ENCODE data around the gene ERVW-1.

DNA sequence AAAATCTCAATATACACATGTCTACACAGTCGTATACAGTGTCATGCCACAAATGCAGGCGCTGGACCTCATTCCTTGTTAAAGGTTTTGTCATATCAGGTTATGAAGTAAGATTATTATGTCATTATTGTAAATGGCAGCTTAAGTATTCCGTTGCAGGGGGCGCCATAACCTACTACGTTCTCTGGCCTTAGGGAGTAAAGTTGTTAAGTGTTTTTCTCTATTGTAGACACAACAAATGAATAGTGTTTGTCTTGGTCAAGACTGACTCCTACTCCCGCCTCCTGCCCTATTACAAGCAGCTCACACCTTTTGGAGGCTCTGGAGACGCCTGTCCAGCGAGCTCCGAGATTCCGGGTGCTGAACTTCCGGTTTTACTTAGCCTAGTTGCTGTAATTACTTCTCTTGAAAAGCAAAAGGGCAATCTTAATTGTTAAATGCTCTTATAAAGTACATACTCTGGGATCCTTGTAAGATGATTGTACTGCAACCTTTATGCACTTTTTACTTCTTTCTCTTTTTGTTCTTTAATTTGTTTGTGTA lies 29.5 kb downstream of the ERVW-1 start:
- TF ChIP-seq, protein P1, sequence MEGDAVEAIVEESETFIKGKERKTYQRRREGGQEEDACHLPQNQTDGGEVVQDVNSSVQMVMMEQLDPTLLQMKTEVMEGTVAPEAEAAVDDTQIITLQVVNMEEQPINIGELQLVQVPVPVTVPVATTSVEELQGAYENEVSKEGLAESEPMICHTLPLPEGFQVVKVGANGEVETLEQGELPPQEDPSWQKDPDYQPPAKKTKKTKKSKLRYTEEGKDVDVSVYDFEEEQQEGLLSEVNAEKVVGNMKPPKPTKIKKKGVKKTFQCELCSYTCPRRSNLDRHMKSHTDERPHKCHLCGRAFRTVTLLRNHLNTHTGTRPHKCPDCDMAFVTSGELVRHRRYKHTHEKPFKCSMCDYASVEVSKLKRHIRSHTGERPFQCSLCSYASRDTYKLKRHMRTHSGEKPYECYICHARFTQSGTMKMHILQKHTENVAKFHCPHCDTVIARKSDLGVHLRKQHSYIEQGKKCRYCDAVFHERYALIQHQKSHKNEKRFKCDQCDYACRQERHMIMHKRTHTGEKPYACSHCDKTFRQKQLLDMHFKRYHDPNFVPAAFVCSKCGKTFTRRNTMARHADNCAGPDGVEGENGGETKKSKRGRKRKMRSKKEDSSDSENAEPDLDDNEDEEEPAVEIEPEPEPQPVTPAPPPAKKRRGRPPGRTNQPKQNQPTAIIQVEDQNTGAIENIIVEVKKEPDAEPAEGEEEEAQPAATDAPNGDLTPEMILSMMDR (tag by site-specific recombination; IDR thresholded peaks at IDR 0.05) = 0 out of 2 replicates have a peak, but pooled peaks have one; percentile 40
- TF ChIP-seq ZNF274 (IDR thresholded peaks at IDR 0.05; ENCODE audit: low read length) = no peak
- no peak for TF ChIP-seq ZNF274 (tag by site-specific recombination; IDR thresholded peaks at IDR 0.05; ENCODE audit: borderline replicate concordance)
- TF ChIP-seq ZNF138 (tag by site-specific recombination; IDR thresholded peaks at IDR 0.05; ENCODE audit: borderline replicate concordance) = no peak
- TF ChIP-seq, protein P2, sequence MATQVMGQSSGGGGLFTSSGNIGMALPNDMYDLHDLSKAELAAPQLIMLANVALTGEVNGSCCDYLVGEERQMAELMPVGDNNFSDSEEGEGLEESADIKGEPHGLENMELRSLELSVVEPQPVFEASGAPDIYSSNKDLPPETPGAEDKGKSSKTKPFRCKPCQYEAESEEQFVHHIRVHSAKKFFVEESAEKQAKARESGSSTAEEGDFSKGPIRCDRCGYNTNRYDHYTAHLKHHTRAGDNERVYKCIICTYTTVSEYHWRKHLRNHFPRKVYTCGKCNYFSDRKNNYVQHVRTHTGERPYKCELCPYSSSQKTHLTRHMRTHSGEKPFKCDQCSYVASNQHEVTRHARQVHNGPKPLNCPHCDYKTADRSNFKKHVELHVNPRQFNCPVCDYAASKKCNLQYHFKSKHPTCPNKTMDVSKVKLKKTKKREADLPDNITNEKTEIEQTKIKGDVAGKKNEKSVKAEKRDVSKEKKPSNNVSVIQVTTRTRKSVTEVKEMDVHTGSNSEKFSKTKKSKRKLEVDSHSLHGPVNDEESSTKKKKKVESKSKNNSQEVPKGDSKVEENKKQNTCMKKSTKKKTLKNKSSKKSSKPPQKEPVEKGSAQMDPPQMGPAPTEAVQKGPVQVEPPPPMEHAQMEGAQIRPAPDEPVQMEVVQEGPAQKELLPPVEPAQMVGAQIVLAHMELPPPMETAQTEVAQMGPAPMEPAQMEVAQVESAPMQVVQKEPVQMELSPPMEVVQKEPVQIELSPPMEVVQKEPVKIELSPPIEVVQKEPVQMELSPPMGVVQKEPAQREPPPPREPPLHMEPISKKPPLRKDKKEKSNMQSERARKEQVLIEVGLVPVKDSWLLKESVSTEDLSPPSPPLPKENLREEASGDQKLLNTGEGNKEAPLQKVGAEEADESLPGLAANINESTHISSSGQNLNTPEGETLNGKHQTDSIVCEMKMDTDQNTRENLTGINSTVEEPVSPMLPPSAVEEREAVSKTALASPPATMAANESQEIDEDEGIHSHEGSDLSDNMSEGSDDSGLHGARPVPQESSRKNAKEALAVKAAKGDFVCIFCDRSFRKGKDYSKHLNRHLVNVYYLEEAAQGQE (tag by site-specific recombination; IDR thresholded peaks at IDR 0.05) = no peak
- TF ChIP-seq, protein P3, sequence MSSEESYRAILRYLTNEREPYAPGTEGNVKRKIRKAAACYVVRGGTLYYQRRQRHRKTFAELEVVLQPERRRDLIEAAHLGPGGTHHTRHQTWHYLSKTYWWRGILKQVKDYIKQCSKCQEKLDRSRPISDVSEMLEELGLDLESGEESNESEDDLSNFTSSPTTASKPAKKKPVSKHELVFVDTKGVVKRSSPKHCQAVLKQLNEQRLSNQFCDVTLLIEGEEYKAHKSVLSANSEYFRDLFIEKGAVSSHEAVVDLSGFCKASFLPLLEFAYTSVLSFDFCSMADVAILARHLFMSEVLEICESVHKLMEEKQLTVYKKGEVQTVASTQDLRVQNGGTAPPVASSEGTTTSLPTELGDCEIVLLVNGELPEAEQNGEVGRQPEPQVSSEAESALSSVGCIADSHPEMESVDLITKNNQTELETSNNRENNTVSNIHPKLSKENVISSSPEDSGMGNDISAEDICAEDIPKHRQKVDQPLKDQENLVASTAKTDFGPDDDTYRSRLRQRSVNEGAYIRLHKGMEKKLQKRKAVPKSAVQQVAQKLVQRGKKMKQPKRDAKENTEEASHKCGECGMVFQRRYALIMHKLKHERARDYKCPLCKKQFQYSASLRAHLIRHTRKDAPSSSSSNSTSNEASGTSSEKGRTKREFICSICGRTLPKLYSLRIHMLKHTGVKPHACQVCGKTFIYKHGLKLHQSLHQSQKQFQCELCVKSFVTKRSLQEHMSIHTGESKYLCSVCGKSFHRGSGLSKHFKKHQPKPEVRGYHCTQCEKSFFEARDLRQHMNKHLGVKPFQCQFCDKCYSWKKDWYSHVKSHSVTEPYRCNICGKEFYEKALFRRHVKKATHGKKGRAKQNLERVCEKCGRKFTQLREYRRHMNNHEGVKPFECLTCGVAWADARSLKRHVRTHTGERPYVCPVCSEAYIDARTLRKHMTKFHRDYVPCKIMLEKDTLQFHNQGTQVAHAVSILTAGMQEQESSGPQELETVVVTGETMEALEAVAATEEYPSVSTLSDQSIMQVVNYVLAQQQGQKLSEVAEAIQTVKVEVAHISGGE (tag by site-specific recombination; conservative IDR thresholded peaks at IDR 0.05; ENCODE audit: low read depth) = peak; percentile 64; the same call in 1 of the 2 replicates
- TF ChIP-seq, protein P4, sequence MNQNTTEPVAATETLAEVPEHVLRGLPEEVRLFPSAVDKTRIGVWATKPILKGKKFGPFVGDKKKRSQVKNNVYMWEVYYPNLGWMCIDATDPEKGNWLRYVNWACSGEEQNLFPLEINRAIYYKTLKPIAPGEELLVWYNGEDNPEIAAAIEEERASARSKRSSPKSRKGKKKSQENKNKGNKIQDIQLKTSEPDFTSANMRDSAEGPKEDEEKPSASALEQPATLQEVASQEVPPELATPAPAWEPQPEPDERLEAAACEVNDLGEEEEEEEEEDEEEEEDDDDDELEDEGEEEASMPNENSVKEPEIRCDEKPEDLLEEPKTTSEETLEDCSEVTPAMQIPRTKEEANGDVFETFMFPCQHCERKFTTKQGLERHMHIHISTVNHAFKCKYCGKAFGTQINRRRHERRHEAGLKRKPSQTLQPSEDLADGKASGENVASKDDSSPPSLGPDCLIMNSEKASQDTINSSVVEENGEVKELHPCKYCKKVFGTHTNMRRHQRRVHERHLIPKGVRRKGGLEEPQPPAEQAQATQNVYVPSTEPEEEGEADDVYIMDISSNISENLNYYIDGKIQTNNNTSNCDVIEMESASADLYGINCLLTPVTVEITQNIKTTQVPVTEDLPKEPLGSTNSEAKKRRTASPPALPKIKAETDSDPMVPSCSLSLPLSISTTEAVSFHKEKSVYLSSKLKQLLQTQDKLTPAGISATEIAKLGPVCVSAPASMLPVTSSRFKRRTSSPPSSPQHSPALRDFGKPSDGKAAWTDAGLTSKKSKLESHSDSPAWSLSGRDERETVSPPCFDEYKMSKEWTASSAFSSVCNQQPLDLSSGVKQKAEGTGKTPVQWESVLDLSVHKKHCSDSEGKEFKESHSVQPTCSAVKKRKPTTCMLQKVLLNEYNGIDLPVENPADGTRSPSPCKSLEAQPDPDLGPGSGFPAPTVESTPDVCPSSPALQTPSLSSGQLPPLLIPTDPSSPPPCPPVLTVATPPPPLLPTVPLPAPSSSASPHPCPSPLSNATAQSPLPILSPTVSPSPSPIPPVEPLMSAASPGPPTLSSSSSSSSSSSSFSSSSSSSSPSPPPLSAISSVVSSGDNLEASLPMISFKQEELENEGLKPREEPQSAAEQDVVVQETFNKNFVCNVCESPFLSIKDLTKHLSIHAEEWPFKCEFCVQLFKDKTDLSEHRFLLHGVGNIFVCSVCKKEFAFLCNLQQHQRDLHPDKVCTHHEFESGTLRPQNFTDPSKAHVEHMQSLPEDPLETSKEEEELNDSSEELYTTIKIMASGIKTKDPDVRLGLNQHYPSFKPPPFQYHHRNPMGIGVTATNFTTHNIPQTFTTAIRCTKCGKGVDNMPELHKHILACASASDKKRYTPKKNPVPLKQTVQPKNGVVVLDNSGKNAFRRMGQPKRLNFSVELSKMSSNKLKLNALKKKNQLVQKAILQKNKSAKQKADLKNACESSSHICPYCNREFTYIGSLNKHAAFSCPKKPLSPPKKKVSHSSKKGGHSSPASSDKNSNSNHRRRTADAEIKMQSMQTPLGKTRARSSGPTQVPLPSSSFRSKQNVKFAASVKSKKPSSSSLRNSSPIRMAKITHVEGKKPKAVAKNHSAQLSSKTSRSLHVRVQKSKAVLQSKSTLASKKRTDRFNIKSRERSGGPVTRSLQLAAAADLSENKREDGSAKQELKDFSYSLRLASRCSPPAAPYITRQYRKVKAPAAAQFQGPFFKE (tag by site-specific recombination; IDR thresholded peaks at IDR 0.05; ENCODE audit: borderline replicate concordance) = no peak
- TF ChIP-seq, protein P5, sequence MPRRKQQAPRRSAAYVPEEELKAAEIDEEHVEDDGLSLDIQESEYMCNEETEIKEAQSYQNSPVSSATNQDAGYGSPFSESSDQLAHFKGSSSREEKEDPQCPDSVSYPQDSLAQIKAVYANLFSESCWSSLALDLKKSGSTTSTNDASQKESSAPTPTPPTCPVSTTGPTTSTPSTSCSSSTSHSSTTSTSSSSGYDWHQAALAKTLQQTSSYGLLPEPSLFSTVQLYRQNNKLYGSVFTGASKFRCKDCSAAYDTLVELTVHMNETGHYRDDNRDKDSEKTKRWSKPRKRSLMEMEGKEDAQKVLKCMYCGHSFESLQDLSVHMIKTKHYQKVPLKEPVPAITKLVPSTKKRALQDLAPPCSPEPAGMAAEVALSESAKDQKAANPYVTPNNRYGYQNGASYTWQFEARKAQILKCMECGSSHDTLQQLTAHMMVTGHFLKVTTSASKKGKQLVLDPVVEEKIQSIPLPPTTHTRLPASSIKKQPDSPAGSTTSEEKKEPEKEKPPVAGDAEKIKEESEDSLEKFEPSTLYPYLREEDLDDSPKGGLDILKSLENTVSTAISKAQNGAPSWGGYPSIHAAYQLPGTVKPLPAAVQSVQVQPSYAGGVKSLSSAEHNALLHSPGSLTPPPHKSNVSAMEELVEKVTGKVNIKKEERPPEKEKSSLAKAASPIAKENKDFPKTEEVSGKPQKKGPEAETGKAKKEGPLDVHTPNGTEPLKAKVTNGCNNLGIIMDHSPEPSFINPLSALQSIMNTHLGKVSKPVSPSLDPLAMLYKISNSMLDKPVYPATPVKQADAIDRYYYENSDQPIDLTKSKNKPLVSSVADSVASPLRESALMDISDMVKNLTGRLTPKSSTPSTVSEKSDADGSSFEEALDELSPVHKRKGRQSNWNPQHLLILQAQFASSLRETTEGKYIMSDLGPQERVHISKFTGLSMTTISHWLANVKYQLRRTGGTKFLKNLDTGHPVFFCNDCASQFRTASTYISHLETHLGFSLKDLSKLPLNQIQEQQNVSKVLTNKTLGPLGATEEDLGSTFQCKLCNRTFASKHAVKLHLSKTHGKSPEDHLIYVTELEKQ (tag by site-specific recombination; IDR thresholded peaks at IDR 0.05; ENCODE audit: borderline replicate concordance) = no peak
- TF ChIP-seq GLI4 (tag by site-specific recombination; IDR thresholded peaks at IDR 0.05) = no peak
- no peak for TF ChIP-seq ZNF114 (tag by site-specific recombination; IDR thresholded peaks at IDR 0.05)
- no peak for TF ChIP-seq ZSCAN30 (tag by site-specific recombination; IDR thresholded peaks at IDR 0.05)

Data from HEK293 (cell line).